NB4 (cell line): ENCODE data around the gene CRYGA.

Source experiments
- POLR2A ChIP-seq: IDR thresholded peaks from 2 replicates; pipeline ENCODE4 v1.6.1; 2011; ENCODE audit warnings: mild to moderate bottlenecking; ENCODE audit not compliant: insufficient read length; ENCODE audit errors: extremely low read depth
- TF ChIP-seq, protein P1 (sequence below): IDR thresholded peaks from one replicate; pipeline ENCODE4 v1.5.1; 2012; ENCODE audit warnings: low read depth, low read length

DNA sequence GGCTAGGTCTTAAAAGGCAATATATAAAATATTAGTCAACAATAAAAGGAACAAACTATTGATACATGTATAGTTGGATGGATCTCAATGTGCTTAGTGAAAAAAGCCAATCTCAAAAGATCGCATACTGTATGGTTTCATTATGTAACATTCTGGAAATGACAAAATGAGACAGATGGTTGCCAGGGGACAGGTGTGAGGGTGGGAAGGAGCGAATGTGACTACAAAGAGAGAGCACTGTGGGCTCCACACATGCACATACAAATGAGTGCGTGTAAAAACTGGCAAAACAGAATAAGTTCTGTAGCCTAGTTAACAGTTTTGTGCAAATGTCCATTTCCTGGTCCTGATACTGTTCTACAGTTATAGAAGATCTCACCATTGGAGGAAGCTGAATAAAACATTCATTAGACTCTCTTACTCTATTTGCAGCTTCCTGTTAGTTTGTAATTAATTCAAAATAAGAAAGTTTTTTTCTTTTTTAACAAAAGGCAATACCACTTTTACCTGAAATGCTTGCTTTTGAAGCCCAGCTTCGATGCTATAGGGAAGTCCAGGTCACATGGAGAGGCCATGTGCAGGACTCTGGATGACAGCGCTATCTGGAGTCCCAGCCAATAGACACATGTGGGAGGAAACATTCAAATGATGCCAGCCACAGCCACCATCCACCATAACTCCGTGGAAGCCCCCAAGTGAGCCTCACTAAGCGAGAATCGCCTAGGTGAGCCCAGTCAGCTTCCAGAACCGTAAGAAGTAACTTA is 47.5 kb upstream of the CRYGA start:
- TF ChIP-seq, protein P1, sequence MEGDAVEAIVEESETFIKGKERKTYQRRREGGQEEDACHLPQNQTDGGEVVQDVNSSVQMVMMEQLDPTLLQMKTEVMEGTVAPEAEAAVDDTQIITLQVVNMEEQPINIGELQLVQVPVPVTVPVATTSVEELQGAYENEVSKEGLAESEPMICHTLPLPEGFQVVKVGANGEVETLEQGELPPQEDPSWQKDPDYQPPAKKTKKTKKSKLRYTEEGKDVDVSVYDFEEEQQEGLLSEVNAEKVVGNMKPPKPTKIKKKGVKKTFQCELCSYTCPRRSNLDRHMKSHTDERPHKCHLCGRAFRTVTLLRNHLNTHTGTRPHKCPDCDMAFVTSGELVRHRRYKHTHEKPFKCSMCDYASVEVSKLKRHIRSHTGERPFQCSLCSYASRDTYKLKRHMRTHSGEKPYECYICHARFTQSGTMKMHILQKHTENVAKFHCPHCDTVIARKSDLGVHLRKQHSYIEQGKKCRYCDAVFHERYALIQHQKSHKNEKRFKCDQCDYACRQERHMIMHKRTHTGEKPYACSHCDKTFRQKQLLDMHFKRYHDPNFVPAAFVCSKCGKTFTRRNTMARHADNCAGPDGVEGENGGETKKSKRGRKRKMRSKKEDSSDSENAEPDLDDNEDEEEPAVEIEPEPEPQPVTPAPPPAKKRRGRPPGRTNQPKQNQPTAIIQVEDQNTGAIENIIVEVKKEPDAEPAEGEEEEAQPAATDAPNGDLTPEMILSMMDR = no peak
- TF ChIP-seq POLR2A = no peak
